Activated CD4-positive, alpha-beta T cell treated with anti-CD3 and anti-CD28 coated beads, Interleukin-2, amount 50 U/mL, for 4 hours (primary cell): Measurements from ENCODE around the gene HNRNPA2B1.

ENCODE experiments used
- DNase-seq, 2 experiments: peaks; one replicate each; pipeline ENCODE4 v3.0.0-alpha.2; 2020

HNRNPA2B1 gene

GRCh38 chr7:26141077-26141476 lies 59.5 kb downstream of the HNRNPA2B1 start:
- DNase-seq, result no peak

- DNase-seq, result no peak
Observed at GRCh38 chr7:26140380-26140779, 60.2 kb downstream of the HNRNPA2B1 start.
